GM10266 (cell line): ENCODE data around the gene MEF2D.
A peak's percentile ranks its signal among the peaks of the same experiment; 100 is the strongest.

ENCODE experiments used
- DNase-seq: peaks from one replicate; pipeline ENCODE4 v3.0.0; 2012; ENCODE audit errors: extremely low spot score
- TF ChIP-seq, protein P1 (sequence below): IDR thresholded peaks from 2 replicates; pipeline ENCODE4 v1.5.1; 2012; ENCODE audit warnings: mild to moderate bottlenecking, low read depth; ENCODE audit not compliant: control insufficient read depth, insufficient read depth; ENCODE audit errors: missing control alignments

Gene MEF2D

DNA sequence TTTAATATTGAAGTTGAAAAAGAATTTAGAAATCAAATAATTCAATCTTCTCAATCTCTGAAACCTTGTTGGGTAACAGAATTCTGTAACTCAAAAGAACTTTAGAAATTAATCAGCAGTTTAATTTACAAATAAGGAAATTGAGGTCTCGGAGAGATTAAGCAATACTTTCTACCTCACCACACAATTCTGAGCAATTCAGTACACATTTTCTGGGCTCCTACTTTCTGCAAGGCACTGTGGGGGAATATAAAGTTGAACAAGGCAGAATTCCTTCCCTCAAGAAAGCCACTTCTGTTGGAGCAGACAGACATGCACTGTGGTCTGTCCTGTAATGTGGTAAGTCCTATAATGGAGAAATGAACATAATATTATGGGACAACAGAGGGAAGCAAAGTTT, 47.7 kb downstream of the MEF2D start:
- TF ChIP-seq, protein P1, sequence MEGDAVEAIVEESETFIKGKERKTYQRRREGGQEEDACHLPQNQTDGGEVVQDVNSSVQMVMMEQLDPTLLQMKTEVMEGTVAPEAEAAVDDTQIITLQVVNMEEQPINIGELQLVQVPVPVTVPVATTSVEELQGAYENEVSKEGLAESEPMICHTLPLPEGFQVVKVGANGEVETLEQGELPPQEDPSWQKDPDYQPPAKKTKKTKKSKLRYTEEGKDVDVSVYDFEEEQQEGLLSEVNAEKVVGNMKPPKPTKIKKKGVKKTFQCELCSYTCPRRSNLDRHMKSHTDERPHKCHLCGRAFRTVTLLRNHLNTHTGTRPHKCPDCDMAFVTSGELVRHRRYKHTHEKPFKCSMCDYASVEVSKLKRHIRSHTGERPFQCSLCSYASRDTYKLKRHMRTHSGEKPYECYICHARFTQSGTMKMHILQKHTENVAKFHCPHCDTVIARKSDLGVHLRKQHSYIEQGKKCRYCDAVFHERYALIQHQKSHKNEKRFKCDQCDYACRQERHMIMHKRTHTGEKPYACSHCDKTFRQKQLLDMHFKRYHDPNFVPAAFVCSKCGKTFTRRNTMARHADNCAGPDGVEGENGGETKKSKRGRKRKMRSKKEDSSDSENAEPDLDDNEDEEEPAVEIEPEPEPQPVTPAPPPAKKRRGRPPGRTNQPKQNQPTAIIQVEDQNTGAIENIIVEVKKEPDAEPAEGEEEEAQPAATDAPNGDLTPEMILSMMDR: no peak
- no peak for DNase-seq

DNA sequence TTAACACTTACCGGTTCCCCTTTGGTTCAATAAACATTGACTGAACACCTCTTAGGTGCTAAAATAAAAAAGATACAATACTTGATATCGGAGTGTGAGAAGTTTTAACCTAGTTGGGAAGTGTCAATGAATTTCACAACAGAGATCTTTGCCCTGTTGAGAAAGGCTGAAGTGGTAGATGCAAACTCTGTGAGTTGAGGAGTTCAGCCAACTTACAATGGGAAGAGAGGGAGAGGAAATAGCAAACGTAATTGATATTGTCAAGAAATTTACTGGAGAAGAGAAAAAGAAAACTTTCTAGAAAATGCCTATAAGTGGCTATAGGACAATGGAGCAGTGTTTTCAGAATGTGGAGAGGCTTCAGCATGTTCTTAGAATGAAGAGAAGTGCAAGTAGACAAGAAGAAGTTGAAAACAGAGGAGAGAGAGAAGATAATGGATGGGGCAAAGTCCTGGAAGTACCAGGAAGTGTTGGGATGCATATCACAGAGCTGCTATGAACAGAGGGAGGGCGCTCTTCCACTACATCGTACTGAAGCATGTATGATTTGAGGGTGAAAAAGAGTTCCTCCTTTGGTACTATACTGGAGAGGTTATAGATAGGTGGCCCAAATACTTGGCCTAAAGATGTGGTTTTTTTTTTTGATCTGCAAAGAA, 48.9 kb downstream of the MEF2D start:
- TF ChIP-seq, protein P1: no peak

DNA sequence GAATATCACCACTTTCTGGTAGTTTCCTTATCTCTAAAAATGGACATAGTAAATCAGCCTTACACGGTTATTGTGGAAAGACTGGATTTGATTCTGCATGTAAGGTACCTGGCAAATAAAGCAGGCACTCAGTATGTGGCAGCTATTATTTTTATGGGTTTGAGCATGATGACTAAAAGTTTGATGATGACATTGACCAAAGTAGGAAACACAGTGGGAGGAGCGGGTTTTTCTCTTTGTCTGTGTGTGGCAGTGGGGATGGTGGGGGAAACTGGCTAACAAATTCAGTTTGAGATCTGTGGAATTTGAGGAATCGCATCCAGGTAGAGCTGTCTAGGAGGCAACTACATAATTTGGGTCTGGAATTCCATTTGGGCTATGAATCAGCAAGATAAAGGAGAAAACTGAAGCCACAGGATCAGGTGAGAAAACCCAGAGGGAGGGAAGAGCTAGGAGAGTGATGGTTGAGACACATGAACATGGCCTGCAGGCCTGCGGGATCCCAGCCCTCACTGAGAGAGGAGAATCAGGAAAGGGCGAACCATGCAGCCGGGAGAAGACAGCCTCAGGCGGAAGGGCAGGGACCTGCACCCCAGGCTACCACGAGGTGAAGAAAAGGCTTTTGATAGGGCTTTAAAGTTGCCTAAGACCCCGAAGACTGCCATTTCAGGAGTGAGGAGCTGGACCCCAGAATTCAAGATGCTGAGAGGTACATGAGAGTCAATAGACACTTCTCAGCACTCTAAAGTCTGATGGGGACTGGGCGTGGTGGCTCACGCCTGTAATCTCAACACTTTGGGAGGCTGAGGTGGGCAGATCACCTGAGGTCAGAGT, 52.2 kb downstream of the MEF2D start:
- no peak for DNase-seq
- TF ChIP-seq, protein P1: no peak

More for the DNA sequence above, 48.9 kb downstream of the MEF2D start:
- no peak for DNase-seq

DNA sequence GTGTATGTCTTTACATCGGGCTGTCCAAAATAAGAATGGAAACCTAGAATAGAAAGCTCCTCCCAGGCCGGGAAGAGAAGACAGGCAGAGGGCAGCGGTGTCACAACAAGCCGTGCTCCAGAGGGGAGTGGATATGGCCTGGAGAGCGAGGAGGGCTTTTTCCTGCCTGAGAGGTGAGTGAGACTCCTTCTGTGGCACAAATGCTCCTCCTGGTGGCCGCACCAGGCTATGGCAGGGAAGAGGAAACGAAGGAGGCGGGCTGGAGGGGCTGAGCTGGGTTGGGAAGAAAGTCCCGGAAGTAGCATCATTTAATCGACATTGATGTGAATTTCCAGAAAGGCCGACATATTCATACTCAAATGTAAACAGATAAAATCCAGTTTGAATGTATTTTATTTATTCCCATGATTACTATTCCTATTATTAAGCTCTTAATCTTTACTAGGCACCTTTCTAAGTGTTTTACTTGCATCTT, 54.7 kb downstream of the MEF2D start:
- DNase-seq: peak; percentile 69
- TF ChIP-seq, protein P1: peak; percentile 98

DNA sequence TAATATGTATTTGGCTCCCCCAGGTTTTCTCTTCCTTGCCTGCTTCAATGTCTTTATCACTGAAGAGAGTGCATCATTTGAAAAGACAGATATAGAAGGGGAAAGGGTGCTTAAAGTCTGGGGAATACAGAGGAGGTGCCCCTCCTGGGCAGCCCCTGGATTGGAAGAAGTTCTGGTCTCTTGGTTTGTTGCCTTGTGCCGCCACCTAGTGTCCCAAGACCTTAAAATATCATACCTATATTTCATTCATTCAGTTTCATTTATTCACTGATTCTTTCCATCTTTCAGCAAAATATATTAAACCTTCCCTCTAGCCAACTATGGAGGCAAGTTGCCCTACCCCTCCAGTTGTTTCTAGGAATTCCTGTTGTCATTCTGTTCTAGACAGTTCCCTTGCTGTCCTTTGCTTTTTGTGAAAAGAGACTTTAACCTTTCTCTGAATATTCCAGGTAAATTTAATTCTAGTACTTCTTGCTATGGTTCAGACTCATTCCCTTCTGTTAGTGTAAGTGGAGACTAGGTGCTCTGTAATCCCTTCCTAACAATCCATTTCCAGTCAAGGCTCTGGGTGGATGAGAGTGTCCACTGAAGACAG, 56.1 kb downstream of the MEF2D start:
- TF ChIP-seq, protein P1: peak; percentile 44

DNA sequence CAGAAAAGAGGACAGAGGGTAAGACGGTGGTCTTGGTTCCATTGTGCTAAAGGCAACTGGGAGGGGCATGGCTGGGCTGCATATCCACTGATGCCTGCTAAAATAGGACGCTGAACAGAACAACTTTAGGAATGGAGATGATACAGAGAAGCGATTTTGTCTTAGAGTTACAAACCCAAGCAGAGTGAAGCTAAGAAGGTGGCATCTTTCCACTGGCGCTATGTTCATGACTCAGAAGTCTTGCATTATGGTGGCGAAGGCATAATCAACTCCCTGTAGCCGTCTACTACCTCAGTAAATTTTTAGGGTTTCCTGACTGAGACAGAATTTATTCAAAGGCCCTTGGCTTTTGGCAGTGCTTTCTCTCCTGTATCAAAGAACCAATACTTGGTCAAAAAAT, 57.3 kb downstream of the MEF2D start:
- TF ChIP-seq, protein P1: no peak

More for the DNA sequence above, 56.1 kb downstream of the MEF2D start:
- peak; percentile 43 for DNase-seq

More for the DNA sequence above, 57.3 kb downstream of the MEF2D start:
- DNase-seq: no peak
